GM12892 (cell line): ENCODE results near the gene KCNK7.
A peak's percentile ranks its signal among the peaks of the same experiment; 100 is the strongest.

Experiments used
- DNase-seq: peaks from one replicate; pipeline ENCODE4 v3.0.0; 2011; ENCODE audit not compliant: insufficient read length
- FAIRE-seq: peaks from 2 replicates; lab custom pipeline; 2011; peaks lifted over from hg19 to GRCh38; lab: Jason Lieb, UNC
- POLR2A ChIP-seq: IDR thresholded peaks from 2 replicates; pipeline ENCODE4 v1.6.1; 2011; ENCODE audit warnings: low read depth, low read length, control low read depth
- POLR2AphosphoS5 ChIP-seq: IDR thresholded peaks from 2 replicates; pipeline ENCODE4 v1.6.1; 2011; ENCODE audit warnings: low read depth, low read length, control low read depth
- TAF1 ChIP-seq: IDR thresholded peaks from 2 replicates; pipeline ENCODE4 v1.6.1; 2011; ENCODE audit warnings: low read depth, mild to moderate bottlenecking, control low read depth, low read length, borderline replicate concordance

KCNK7 gene

DNA sequence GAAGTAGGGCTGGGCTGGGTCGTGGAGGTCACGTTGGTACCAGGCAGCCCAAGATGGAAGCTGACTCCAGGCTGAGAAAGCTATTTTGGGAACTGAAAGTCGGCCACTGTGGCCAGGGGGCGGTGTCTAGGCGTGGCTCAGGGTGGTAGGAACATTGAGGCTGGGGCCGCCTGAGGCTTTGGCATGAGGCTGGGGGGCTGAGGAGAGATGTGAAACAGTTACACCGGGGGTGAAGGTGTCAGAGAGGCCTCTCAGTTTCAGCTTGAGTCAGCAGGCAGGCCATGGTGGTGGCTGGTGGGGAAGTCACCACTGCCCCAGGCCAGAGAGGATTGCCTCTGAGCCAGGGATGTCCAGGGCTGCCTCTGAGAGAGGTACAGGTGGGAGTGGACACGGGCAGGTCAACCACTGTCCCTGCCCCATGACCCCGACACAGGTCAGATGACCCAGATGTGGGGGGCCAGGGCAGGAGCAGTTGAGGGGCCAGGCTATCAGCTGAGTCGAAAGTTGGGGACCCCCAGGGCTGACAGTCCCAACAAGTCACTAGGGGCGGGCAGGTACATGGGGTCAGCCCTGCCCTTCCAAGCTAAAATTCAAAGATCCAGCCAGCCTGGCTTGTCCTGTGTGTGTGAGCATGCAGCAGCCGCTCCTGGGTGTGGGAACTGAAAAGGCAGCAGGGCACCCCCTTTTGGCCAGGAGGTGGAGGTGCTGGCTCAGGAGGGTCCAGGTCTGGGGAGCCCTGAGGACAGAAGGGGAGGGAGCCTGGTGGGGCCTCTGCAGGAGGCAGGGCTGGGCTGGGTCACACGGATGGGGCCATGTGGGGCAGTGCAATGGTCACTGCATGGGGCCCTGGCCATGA, 7.2 kb downstream of the KCNK7 start:
- peak; percentile 100 for FAIRE-seq

GRCh38 chr11:65586676-65587075, 8.9 kb downstream of the KCNK7 start:
- DNase-seq (no peak), FAIRE-seq (peak; percentile 50)
- TF ChIP-seq POLR2A: no peak
- TF ChIP-seq TAF1: no peak
- no peak for TF ChIP-seq POLR2AphosphoS5

More for the DNA sequence above, 7.2 kb downstream of the KCNK7 start:
- peak; percentile 98 for DNase-seq
- TF ChIP-seq POLR2AphosphoS5 (no peak), POLR2A (no peak; the same call in none of the 2 replicates)

GRCh38 chr11:65586247-65586630, 9.4 kb downstream of the KCNK7 start:
- TF ChIP-seq TAF1 (no peak), POLR2AphosphoS5 (no peak), POLR2A (no peak)
- no peak for DNase-seq
- no peak for FAIRE-seq

DNA sequence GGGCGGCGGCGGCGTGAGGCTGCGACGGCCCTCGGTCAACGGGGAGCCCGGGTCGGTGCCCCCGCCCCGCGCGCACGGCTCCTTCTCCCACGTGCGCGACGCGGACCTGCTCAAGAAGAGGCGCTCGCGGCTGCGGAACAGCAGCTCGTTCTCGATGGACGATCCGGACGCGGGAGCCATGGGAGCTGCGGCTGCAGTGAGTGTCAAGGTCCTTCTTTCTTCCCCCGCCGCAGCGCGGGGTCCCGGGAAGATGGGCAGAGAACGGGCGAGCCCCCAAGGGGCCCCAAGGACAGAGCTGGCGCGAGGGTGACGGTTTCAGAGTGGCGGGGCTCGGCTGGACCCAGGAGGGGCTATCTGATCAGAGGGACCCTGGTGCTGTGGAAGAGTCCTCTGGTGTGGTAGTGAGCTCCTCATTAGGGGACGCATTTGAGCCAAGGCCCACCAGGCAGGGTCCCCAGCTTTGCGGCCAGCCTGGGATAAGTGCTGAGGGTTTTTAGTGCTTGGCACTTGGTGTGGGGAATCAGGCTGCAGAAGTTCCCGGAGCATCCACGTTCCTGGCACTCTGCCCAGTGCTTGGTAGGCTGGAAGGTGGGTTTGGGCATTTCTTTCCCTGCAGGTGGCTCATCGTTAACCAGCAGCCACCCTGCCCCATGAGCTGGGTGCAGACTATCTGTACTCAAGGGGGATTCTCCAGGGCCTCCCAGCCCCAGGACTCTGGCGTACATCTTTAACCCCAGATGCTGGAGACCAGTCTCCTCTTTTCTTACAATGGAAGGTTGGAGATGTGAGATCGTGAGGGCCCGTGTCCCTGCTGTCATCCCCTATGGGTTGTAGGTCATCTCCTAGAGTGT, 10.0 kb downstream of the KCNK7 start:
- FAIRE-seq: peak; percentile 57

DNA sequence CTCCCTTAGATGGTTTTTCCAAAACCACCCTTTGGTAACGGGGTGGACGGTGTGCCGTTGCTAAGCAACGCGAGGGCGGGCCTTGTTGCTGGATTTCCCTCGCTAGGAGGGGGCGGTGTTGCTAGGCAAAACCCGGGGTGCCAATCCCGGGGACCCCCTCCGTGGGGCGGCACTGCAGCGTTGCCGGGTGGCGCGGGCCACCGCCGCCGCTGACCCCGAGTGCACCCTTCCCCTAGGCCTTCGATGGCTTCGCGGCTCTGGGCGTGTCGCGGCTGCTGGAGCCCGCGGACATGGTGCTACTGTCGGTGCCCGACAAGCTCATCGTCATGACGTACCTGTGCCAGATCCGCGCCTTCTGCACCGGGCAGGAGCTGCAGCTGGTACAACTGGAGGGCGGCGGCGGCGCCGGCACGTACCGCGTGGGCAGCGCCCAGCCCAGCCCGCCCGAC, 10.9 kb downstream of the KCNK7 start:
- FAIRE-seq (no peak), DNase-seq (no peak)

More for the DNA sequence above, 10.0 kb downstream of the KCNK7 start:
- no peak for DNase-seq
- TF ChIP-seq POLR2A (no peak), TAF1 (no peak), POLR2AphosphoS5 (no peak)

DNA sequence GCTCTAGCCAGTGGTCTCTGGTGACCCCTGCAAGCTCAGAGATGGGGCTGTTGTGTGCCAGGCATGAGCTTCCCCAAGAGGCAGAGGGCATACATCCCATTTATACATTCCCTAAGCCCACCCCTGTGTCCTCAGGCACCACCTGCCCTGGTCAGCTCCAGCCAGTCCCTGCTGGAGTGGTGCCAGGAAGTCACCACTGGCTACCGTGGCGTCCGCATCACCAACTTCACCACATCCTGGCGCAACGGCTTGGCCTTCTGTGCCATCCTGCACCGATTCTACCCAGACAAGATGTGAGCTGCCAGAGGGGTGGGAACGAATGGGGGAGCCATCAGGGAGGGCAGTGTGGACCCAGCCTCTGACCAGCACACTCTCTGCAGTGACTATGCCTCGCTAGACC, 11.5 kb downstream of the KCNK7 start:
- TF ChIP-seq POLR2AphosphoS5: no peak
- TF ChIP-seq POLR2A: no peak
- no peak for TF ChIP-seq TAF1
- no peak for FAIRE-seq
- DNase-seq: no peak

More for the DNA sequence above, 10.9 kb downstream of the KCNK7 start:
- no peak for TF ChIP-seq TAF1
- TF ChIP-seq POLR2A: no peak
- no peak for TF ChIP-seq POLR2AphosphoS5

GRCh38 chr11:65583589-65583988, 12.0 kb downstream of the KCNK7 start:
- no peak for DNase-seq
- TF ChIP-seq POLR2A: no peak
- no peak for TF ChIP-seq TAF1
- no peak for TF ChIP-seq POLR2AphosphoS5
- FAIRE-seq: no peak

- FAIRE-seq (no peak), DNase-seq (no peak)
- TF ChIP-seq POLR2AphosphoS5 (no peak), TAF1 (no peak), POLR2A (no peak)
Observed at GRCh38 chr11:65581928-65582327, 13.7 kb downstream of the KCNK7 start.

DNA sequence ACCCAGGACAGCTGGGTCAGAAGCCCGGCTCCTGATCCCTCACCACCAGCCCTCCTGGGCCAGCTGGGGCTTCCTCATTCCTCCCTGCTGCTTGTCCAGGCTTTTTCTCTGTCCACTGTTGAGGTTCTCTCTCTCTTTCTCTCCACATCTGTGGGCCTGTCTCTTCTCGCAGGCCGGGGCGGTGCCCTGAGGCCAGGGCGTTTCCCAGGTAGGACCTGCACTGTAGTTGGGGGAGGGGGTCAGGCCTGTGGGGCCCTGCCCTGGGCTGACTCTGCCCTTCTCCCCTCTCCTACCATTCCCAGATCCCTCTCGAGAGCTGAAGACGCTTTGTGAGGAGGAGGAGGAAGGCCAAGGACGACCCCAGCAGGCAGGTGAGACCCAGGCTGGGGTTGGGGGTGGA, 14.8 kb downstream of the KCNK7 start:
- FAIRE-seq (no peak), DNase-seq (no peak)
- TF ChIP-seq POLR2A: no peak
- TF ChIP-seq POLR2AphosphoS5: no peak
- TF ChIP-seq TAF1: no peak

GRCh38 chr11:65580031-65580692, 15.4 kb downstream of the KCNK7 start:
- TF ChIP-seq POLR2AphosphoS5: no peak
- no peak for TF ChIP-seq TAF1
- no peak for TF ChIP-seq POLR2A
- no peak for FAIRE-seq
- no peak for DNase-seq

DNA sequence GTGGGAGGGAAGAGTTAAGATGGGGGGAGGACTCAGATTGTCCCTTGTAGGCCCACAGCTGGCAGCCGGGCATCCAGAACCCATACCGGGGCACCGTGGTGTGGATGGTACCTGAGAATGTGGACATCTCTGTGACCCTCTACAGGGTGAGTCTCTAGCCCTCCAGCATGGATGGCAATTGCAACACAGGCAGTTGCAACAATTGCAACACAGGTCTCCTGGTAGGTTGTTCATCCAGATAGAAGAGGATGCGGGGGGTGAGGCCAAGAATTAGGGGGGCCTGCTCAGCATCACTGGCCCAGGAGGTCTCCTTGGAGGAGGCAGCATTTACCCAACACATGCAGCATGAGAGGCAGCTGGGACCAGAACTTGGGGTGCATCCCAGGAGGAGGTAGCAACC, 16.3 kb downstream of the KCNK7 start:
- FAIRE-seq (no peak), DNase-seq (no peak)
- TF ChIP-seq TAF1 (no peak), POLR2AphosphoS5 (no peak), POLR2A (no peak)
